ENCODE measurements around the gene HABP4.

The HABP4 gene

GRCh38 chr9:96514800-96515158, 64.8 kb downstream of the HABP4 start:
- Histone ChIP-seq H3K36me3 (ENCODE audit: control insufficient read depth, low read depth, low read length) (peaks cover 18% of the 10 kb centered on the region), H3K27ac (ENCODE audit: low read length) (no peak overlapping the region), H3K4me1 (ENCODE audit: control insufficient read depth, low read depth, low read length) (peaks cover 4% of the 10 kb centered on the region), H3K9me3 (ENCODE audit: control insufficient read depth, low read depth, low read length) (no peaks in the 10 kb centered on the region), H3K27me3 (ENCODE audit: control insufficient read depth, insufficient read depth, low read length) (no peaks in the 10 kb centered on the region), H3K4me3 (ENCODE audit: low read length) (no peak overlapping the region), H3K9ac (ENCODE audit: low read length) (no peak overlapping the region)

- H3K27me3 ChIP-seq (ENCODE audit: control insufficient read depth, insufficient read depth, low read length) = no peaks in the 10 kb centered on the region
- no peaks in the 10 kb centered on the region for H3K4me1 ChIP-seq (ENCODE audit: control insufficient read depth, low read depth, low read length)
- H3K27ac ChIP-seq (ENCODE audit: low read length) = no peak overlapping the region
- H3K9ac ChIP-seq (ENCODE audit: low read length) = no peak overlapping the region
- H3K9me3 ChIP-seq (ENCODE audit: control insufficient read depth, low read depth, low read length) = no peaks in the 10 kb centered on the region
- H3K36me3 ChIP-seq (ENCODE audit: control insufficient read depth, low read depth, low read length) = peaks cover 18% of the 10 kb centered on the region
- H3K4me3 ChIP-seq (ENCODE audit: low read length) = no peak overlapping the region
Measured at GRCh38 chr9:96515621-96516470, 65.9 kb downstream of the HABP4 start.

- H3K27ac ChIP-seq (ENCODE audit: low read length) = no peak overlapping the region
- peaks cover 21% of the 10 kb centered on the region for H3K36me3 ChIP-seq (ENCODE audit: control insufficient read depth, low read depth, low read length)
Measured at GRCh38 chr9:96519095-96519494, 69.1 kb downstream of the HABP4 start.

GRCh38 chr9:96519787-96520186, 69.8 kb downstream of the HABP4 start:
- Histone ChIP-seq H3K36me3 (ENCODE audit: control insufficient read depth, low read depth, low read length) (peaks cover 18% of the 10 kb centered on the region), H3K4me1 (ENCODE audit: control insufficient read depth, low read depth, low read length) (no peaks in the 10 kb centered on the region), H3K9me3 (ENCODE audit: control insufficient read depth, low read depth, low read length) (no peaks in the 10 kb centered on the region), H3K4me3 (ENCODE audit: low read length) (no peak overlapping the region), H3K27me3 (ENCODE audit: control insufficient read depth, insufficient read depth, low read length) (no peaks in the 10 kb centered on the region), H3K9ac (ENCODE audit: low read length) (no peak overlapping the region), H3K27ac (ENCODE audit: low read length) (no peak overlapping the region)

More at GRCh38 chr9:96519095-96519494, 69.1 kb downstream of the HABP4 start:
- Histone ChIP-seq H3K27me3 (ENCODE audit: control insufficient read depth, insufficient read depth, low read length) (no peaks in the 10 kb centered on the region), H3K9ac (ENCODE audit: low read length) (no peak overlapping the region), H3K4me1 (ENCODE audit: control insufficient read depth, low read depth, low read length) (no peaks in the 10 kb centered on the region), H3K9me3 (ENCODE audit: control insufficient read depth, low read depth, low read length) (no peaks in the 10 kb centered on the region), H3K4me3 (ENCODE audit: low read length) (no peak overlapping the region)

- no peak overlapping the region for H3K9ac ChIP-seq (ENCODE audit: low read length)
- no peaks in the 10 kb centered on the region for H3K4me1 ChIP-seq (ENCODE audit: control insufficient read depth, low read depth, low read length)
- no peak overlapping the region for H3K4me3 ChIP-seq (ENCODE audit: low read length)
- no peaks in the 10 kb centered on the region for H3K27me3 ChIP-seq (ENCODE audit: control insufficient read depth, insufficient read depth, low read length)
- H3K9me3 ChIP-seq (ENCODE audit: control insufficient read depth, low read depth, low read length) = no peaks in the 10 kb centered on the region
- no peak overlapping the region for H3K27ac ChIP-seq (ENCODE audit: low read length)
- H3K36me3 ChIP-seq (ENCODE audit: control insufficient read depth, low read depth, low read length) = peaks cover 19% of the 10 kb centered on the region
Measured at GRCh38 chr9:96522366-96522765, 72.4 kb downstream of the HABP4 start.

- peaks cover 19% of the 10 kb centered on the region for H3K36me3 ChIP-seq (ENCODE audit: control insufficient read depth, low read depth, low read length)
- no peaks in the 10 kb centered on the region for H3K27me3 ChIP-seq (ENCODE audit: control insufficient read depth, insufficient read depth, low read length)
- no peaks in the 10 kb centered on the region for H3K4me1 ChIP-seq (ENCODE audit: control insufficient read depth, low read depth, low read length)
- H3K9me3 ChIP-seq (ENCODE audit: control insufficient read depth, low read depth, low read length) = no peaks in the 10 kb centered on the region
- H3K27ac ChIP-seq (ENCODE audit: low read length) = no peak overlapping the region
- no peak overlapping the region for H3K4me3 ChIP-seq (ENCODE audit: low read length)
- no peak overlapping the region for H3K9ac ChIP-seq (ENCODE audit: low read length)
Measured at GRCh38 chr9:96523374-96523773, 73.4 kb downstream of the HABP4 start.

GRCh38 chr9:96524045-96524444, 74.1 kb downstream of the HABP4 start:
- no peak overlapping the region for H3K9ac ChIP-seq (ENCODE audit: low read length)
- H3K36me3 ChIP-seq (ENCODE audit: control insufficient read depth, low read depth, low read length) = peaks cover 19% of the 10 kb centered on the region
- H3K4me1 ChIP-seq (ENCODE audit: control insufficient read depth, low read depth, low read length) = no peaks in the 10 kb centered on the region
- H3K4me3 ChIP-seq (ENCODE audit: low read length) = no peak overlapping the region
- no peaks in the 10 kb centered on the region for H3K9me3 ChIP-seq (ENCODE audit: control insufficient read depth, low read depth, low read length)
- H3K27me3 ChIP-seq (ENCODE audit: control insufficient read depth, insufficient read depth, low read length) = no peaks in the 10 kb centered on the region
- H3K27ac ChIP-seq (ENCODE audit: low read length) = no peak overlapping the region

- no peak overlapping the region for H3K4me3 ChIP-seq (ENCODE audit: low read length)
- no peak overlapping the region for H3K27ac ChIP-seq (ENCODE audit: low read length)
- H3K9ac ChIP-seq (ENCODE audit: low read length) = no peak overlapping the region
- H3K9me3 ChIP-seq (ENCODE audit: control insufficient read depth, low read depth, low read length) = no peaks in the 10 kb centered on the region
- H3K36me3 ChIP-seq (ENCODE audit: control insufficient read depth, low read depth, low read length) = peaks cover 19% of the 10 kb centered on the region
- no peaks in the 10 kb centered on the region for H3K27me3 ChIP-seq (ENCODE audit: control insufficient read depth, insufficient read depth, low read length)
- no peaks in the 10 kb centered on the region for H3K4me1 ChIP-seq (ENCODE audit: control insufficient read depth, low read depth, low read length)
Measured at GRCh38 chr9:96524764-96525163, 74.8 kb downstream of the HABP4 start.

- Histone ChIP-seq H3K27ac (ENCODE audit: low read length) (no peak overlapping the region), H3K4me3 (ENCODE audit: low read length) (no peak overlapping the region), H3K27me3 (ENCODE audit: control insufficient read depth, insufficient read depth, low read length) (no peaks in the 10 kb centered on the region)
Measured at GRCh38 chr9:96532173-96532572, 82.2 kb downstream of the HABP4 start.

GRCh38 chr9:96540106-96540505, 90.1 kb downstream of the HABP4 start:
- Histone ChIP-seq H3K9ac (ENCODE audit: low read length) (no peak overlapping the region), H3K4me3 (ENCODE audit: low read length) (no peak overlapping the region), H3K4me1 (ENCODE audit: control insufficient read depth, low read depth, low read length) (no peaks in the 10 kb centered on the region), H3K27ac (ENCODE audit: low read length) (no peak overlapping the region), H3K27me3 (ENCODE audit: control insufficient read depth, insufficient read depth, low read length) (no peaks in the 10 kb centered on the region), H3K36me3 (ENCODE audit: control insufficient read depth, low read depth, low read length) (no peaks in the 10 kb centered on the region), H3K9me3 (ENCODE audit: control insufficient read depth, low read depth, low read length) (no peaks in the 10 kb centered on the region)

More at GRCh38 chr9:96532173-96532572, 82.2 kb downstream of the HABP4 start:
- Histone ChIP-seq H3K4me1 (ENCODE audit: control insufficient read depth, low read depth, low read length) (no peaks in the 10 kb centered on the region), H3K36me3 (ENCODE audit: control insufficient read depth, low read depth, low read length) (peaks cover 23% of the 10 kb centered on the region), H3K9me3 (ENCODE audit: control insufficient read depth, low read depth, low read length) (no peaks in the 10 kb centered on the region), H3K9ac (ENCODE audit: low read length) (no peak overlapping the region)

Measured in iPS-18a (cell line).